NCI-H526 (cell line): Measurements from ENCODE around the gene CTU1.
"Not testable (repeated sequence)": the region's sequence is repeated elsewhere in the genome, so short reads cannot be mapped to it uniquely, and the experiment has no call there.

Experiments used
- DNase-seq, 2 experiments: peaks; one replicate each; lab custom pipeline; 2025; lab: John Stamatoyannopoulos, UW

The CTU1 gene

GRCh38 chr19:51108066-51108804 is at the start of gene CTU1:
Gene CTU1, minus strand, starts transcription at chr19:51108409. Its CDS starts 3,840 bp downstream, at chr19:51104569.
- peak; percentile 100 for DNase-seq

GRCh38 chr19:51157265-51157664 is 49.1 kb upstream of the CTU1 start:
- no peak for DNase-seq

DNA sequence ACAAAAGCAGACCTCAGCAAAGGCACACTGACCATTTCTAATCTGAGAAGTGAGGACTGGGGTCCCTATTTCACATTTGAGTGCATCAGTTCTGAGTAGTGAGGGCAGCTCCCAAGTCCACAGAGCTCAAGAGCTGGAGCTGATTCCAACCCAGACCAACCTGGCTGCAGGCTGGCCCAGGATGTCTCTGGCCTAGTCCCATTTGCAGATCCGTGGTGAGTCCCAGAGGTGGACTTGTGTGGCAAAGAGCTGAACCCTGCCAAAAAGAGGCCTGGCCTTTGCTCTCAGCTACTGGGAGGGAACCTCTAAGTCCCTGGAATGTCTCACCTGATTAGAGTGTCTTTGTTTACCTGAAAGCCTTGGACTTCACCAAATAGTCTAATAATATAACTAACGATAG is 48.5 kb upstream of the CTU1 start:
- DNase-seq = no peak

GRCh38 chr19:51150627-51151026 is 42.4 kb upstream of the CTU1 start:
- no peak for DNase-seq

- DNase-seq = no peak
Measured at GRCh38 chr19:51148580-51148979, 40.4 kb upstream of the CTU1 start.

GRCh38 chr19:51147663-51148062 is 39.5 kb upstream of the CTU1 start:
- DNase-seq = no peak

- no peak for DNase-seq
Measured at GRCh38 chr19:51146751-51147150, 38.5 kb upstream of the CTU1 start.

GRCh38 chr19:51145916-51146493 is 37.8 kb upstream of the CTU1 start:
- DNase-seq = no peak

GRCh38 chr19:51144482-51145045 is 36.4 kb upstream of the CTU1 start:
- DNase-seq = no peak

DNA sequence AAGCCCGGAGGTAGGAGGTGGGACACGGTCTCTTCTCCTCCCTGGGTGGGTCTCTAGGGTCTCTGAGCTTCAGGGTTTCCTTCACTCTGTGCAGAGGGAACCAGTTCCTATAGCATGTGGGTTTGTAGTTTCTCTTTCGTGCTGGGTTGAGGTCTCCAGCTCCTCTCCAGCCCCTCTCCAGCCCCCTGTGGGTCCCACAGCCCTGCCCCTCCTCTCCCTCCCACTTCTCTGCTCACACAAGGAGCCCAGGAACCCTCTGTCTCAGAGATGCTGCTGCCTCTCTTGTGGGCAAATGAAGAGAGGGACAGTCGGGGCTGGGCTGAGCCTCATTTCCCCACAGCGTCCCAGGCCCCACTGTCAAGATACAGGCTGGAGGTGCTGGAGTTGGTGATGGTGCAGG is 35.3 kb upstream of the CTU1 start:
- DNase-seq = no peak

DNA sequence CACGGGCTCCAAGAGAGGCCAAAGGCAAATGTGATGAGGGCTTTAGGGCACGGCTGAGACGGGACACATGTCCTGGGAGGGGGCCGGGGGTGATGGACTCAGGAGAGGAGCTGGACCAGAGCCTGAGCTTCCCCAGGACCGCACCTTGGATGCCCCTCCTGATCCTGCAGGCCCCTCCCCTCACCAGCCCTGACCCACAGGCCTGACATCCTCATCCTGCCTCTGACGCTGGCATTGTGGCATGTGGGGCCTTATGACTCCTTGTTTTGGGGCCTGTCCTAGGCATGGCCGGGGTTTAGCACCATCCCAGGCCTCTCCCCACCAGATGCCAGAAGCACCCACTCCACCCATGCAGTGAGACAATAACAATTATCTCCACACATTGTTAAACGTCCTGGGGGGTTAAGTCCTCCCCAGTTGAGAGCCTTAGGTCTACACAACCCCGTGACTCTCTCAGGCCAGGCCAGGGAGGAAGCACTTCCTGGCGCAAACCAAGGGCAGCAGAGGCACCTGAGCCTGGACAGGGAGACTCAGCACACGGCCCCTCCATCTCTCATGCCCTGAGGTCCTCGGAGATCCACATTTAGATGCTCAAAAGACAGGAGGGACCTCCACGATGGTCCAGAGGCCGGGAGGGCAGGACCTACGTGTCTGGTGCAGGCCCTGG is 34.7 kb upstream of the CTU1 start:
- DNase-seq = not testable (repeated sequence)

- no peak for DNase-seq
Measured at GRCh38 chr19:51142119-51142518, 33.9 kb upstream of the CTU1 start, which contains the start of gene SIGLEC7. Gene SIGLEC7, plus strand, starts transcription at chr19:51142301. Its CDS starts 69 bp downstream, at chr19:51142370.

- no peak for DNase-seq
Measured at GRCh38 chr19:51141181-51141580, 33.0 kb upstream of the CTU1 start.

DNA sequence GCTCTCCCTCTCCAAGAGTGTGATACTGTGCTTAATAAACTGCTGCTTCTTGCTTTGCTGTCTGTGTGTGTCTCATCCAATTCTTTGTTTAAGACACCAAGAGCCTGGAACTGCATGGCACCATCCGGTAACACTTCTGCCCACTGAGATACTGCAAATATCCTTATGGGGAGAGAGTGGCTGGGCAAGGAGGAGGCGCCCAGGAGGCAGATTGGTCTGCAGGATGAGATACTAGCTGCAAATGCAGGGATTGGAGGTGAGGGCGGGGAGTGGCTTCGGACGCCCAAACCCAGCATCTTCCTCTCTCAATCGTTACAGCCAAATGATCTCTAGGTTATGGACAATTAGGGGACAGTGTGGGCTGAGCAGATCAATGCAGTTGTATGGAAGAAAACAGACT is 32.2 kb upstream of the CTU1 start:
- no peak for DNase-seq

GRCh38 chr19:51139299-51140014 is 31.2 kb upstream of the CTU1 start:
- DNase-seq = no peak

GRCh38 chr19:51138549-51138979 is 30.4 kb upstream of the CTU1 start:
- no peak for DNase-seq

DNA sequence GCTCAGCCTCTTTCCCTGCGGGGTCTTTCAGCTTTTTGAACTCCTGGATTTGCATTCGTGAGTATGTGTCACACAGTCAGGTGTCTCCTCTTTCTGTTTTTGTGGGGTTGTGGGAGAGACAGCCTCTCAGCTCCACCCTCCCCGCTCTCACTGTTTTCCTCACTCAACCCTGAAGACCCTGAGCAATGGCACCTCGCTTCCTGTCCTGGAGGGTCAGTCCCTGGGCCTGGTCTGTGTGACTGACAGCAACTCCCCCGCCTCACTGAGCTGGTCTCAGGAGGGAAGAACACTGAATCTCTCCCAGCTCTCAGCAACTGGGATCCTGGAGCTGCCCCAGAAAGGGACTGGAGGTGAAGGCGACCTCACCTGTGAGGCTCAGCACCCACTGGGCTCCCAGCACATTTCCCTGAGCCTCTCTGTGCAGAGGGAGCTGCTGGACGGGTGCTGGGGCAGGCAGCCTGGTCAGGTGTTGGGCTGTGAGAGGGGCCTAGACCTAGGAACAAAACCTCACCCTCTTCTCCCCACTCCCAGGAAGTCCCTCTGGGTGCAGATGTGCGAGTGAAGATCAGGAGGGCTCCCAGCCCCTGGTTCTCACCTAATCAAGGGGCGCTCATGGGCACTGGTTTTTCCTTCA is 29.7 kb upstream of the CTU1 start:
- DNase-seq = no peak

GRCh38 chr19:51136851-51137551 is 28.8 kb upstream of the CTU1 start:
- no peak for DNase-seq

- DNase-seq = no peak
Measured at GRCh38 chr19:51135986-51136762, 28.0 kb upstream of the CTU1 start.

DNA sequence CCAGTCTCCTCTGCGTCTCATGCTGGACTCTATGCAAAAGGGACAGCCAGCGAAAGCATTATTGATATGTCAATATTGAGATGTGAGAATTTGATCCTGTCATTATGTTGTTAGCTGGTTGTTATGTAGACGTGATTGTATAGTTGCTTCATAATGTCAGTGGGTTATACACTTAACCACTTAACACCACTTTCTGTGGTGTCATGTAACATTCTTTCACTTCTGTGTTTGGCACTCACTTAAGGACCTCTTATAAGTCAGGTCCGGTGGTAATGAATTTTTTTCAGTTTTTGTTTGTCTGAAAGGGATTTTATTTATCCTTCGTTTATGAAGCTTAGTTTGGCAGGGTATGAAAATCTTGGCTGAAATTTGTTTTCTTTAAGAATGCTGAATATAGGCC is 26.8 kb upstream of the CTU1 start:
- DNase-seq = no peak
